H1 (cell line): ENCODE data around the gene STX16. TPM values are rescaled to one million over a fixed set of nuclear protein-coding genes. Genes with fewer than 3 reads are reported as not detected.

ENCODE experiments used
- BRCA1 ChIP-seq: IDR thresholded peaks from 2 replicates; pipeline ENCODE4 v1.6.1; 2012; ENCODE audit warnings: low read depth, low read length, improper control_type of control experiment
- CBX8 ChIP-seq: fragments of 300-800, 300-1000 bp; sonication (generic); IDR thresholded peaks from 2 replicates; pipeline ENCODE4 v1.7.1; 2016; ENCODE audit warnings: low read depth, low read length, borderline replicate concordance
- CHD2 ChIP-seq: IDR thresholded peaks from 2 replicates; pipeline ENCODE4 v1.6.1; 2012; ENCODE audit warnings: low read length, improper control_type of control experiment
- JUN ChIP-seq: IDR thresholded peaks from 2 replicates; pipeline ENCODE4 v1.6.1; 2011; ENCODE audit warnings: low read depth, mild to moderate bottlenecking, improper control_type of control experiment, low read length
- polyA plus RNA-seq, 7 experiments: library from polyadenylated mRNA; depleted of rRNA in 3 of 7; stranded (reverse) in 5 of 7; unstranded in 2 of 7; fragments of >200 nt in 5 of 7; fragments of 200-250 nt in 2 of 7; gene quantifications; 1 replicate in 5 of 7; 2 replicates in 1 of 7; 4 replicates in 1 of 7; pipeline versions ENCODE4 v1.2.1 to v1.2.3, GENCODE V29; 2011 to 2013; ENCODE audit warnings: missing spikeins in 2 of 7, mixed read lengths in 2 of 7
- total RNA-seq: library from RNA; stranded (reverse); fragmentation: NEBNext Ultra II Directional; extraction: Animal tissue kit (Norgen Biotek cat#: 25700); gene quantifications from 2 replicates; pipeline ENCODE4 v1.2.1, GENCODE V29; 2021

STX16 gene
- total and polyA plus RNA-seq, 2 of the 8 experiments (the other 6 are each of a cell fraction or from before 2014, with no cell fraction given), result 45.2 to 61.6 TPM

GRCh38 chr20:58706975-58707681, 56.0 kb downstream of the STX16 start (continued):
- no peak for TF ChIP-seq BRCA1
- TF ChIP-seq CBX8, result no peak
- TF ChIP-seq CHD2, result no peak
- no peak for TF ChIP-seq JUN
